Measurements from ENCODE around the gene SPDYE4.

- TF ChIP-seq EP300 (IDR thresholded peaks at IDR 0.05): no peak
- TF ChIP-seq POLR2A (IDR thresholded peaks at IDR 0.05): no peak
- TF ChIP-seq, protein P1, sequence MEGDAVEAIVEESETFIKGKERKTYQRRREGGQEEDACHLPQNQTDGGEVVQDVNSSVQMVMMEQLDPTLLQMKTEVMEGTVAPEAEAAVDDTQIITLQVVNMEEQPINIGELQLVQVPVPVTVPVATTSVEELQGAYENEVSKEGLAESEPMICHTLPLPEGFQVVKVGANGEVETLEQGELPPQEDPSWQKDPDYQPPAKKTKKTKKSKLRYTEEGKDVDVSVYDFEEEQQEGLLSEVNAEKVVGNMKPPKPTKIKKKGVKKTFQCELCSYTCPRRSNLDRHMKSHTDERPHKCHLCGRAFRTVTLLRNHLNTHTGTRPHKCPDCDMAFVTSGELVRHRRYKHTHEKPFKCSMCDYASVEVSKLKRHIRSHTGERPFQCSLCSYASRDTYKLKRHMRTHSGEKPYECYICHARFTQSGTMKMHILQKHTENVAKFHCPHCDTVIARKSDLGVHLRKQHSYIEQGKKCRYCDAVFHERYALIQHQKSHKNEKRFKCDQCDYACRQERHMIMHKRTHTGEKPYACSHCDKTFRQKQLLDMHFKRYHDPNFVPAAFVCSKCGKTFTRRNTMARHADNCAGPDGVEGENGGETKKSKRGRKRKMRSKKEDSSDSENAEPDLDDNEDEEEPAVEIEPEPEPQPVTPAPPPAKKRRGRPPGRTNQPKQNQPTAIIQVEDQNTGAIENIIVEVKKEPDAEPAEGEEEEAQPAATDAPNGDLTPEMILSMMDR (IDR thresholded peaks at IDR 0.05): no peak
- no peak for TF ChIP-seq POLR2AphosphoS5 (IDR thresholded peaks at IDR 0.05)
Measured at GRCh38 chr17:8735336-8735939, 22.9 kb downstream of the SPDYE4 start.
